GM21360 (cell line): Measurements from ENCODE around the gene RTRAF.

Experiments
- ATAC-seq: cut with Tn5 transposase; IDR thresholded peaks from one replicate; pipeline ENCODE4 v1.9.1; 2021; ENCODE audit warnings: mild to moderate bottlenecking, moderate library complexity; ENCODE audit not compliant: unreplicated experiment

The RTRAF gene

DNA sequence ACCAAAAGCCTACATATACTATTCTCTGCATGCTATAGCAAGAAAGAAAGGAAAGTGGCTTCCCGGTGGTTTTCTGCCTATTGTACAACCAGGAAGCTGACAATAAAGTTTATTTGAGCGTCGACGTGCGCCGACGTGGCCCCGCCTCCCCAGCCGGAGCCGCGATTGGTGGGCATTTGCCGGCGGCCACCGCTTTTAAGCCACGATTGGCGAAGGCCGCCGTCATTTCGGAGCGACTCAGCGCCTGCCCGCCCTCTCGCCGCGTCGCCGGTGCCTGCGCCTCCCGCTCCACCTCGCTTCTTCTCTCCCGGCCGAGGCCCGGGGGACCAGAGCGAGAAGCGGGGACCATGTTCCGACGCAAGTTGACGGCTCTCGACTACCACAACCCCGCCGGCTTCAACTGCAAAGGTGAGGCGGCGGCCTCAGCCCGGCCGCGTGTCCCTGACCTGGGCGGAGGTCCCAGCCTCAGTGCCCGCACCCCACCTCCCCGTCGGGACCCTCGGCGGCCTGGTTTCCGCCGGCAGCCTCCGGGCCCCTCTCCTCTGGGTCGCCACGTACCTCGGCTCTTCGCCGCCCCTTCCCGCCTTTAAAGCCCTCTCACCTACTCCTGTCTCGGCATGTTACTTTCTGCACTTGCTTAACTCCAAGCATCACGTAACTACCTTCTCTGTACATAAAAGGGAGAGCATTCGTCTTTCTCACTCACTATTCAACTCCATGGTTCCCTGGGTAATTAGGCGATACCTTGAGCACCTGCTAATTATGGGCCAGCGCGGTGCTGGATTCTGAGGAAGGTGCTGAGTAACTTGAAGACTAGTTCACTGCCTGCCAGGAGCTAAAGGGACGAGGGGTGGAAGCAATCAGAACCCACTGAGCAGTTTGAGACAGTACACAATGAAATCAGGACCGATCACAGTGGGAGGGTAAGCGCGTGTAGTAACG lies at the start of gene RTRAF:
RTRAF (plus strand) TSS at position 254 of the 942 bp plus-strand sequence; CDS start at position 348, 94 bp downstream.
- peak; percentile 85 for ATAC-seq

DNA sequence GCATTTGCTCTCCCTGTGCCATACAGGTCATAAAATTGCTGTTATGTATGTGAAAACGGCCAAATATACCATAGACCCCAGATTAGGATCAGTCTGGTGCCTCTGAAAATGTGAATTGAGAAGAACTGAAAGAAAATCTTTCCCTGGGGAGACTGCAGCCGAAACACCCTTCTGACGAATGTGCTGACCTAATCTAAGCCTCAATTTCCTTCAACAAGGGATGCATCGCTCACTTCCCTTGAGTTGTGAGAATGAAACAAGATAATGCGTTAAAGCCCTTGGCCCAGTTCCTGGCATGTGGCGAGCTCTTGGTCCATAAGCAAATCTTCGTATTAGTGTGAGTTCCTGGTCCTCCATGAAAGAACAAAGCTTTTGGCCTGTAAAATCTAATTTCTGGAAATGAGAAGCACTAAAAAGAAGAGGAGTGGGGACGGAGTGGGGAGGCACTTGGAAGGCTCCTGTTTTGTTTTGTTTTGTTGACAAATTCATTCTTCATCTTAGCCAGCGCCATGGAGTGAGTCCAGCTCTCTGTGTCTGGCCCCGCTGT lies 49.5 kb upstream of the RTRAF start:
- ATAC-seq, result no peak

DNA sequence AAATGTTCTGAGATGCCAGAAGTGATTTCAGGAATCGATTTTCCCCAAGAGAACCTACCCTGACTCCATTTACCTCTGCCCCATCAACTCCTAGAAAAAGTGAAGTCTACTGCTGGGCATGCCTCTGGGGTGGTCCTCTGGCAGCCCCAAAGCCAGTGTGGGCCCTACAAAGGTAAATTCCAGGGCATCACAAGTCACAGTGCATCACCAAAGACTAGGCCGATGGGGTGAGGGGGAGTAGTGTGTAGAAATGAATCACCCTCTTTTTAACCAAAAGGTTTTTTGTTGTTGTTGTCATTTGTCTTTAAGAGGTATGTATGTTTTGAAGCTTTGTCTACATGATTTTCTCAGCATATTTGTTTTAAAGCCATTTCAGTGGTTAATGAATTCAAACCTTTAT lies 46.4 kb upstream of the RTRAF start:
- ATAC-seq, result no peak

DNA sequence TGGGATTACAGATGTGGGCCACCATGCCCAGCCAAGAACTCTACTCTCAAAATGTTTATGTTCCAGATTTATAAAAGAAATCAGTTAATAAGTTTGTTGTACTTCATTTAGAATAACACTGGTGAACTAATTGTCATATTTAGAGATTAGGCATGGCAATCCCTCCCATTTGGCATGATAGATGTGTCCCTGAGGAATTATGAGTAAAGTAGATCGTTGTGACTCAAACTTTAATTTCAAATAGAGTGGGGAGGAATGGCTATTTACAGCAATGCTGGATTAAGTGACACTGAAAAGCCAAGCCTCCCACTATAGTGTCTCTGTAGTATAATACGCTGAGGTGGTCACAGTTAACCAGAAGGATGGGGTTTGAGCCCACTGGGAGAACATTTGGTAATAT lies 39.3 kb upstream of the RTRAF start:
- ATAC-seq, result no peak

DNA sequence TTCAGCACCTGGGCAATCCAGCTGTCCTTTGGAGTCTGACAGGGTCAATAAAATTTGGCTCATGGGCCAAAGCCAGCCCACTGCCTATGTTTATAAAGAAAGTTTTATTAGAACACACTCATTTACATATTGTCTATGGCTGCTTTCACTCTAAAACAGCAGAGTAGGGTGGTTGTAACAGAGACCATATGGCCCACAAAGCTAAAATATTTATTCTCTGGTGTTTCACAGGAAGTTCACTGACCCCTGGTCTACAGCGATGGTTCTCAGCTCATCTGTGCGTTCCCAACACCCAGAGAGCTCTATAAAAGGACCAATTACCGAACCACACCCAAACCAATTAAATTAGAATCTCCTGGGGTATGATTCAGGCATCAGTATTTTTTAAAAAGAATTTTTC lies 37.7 kb upstream of the RTRAF start:
- ATAC-seq, result no peak

DNA sequence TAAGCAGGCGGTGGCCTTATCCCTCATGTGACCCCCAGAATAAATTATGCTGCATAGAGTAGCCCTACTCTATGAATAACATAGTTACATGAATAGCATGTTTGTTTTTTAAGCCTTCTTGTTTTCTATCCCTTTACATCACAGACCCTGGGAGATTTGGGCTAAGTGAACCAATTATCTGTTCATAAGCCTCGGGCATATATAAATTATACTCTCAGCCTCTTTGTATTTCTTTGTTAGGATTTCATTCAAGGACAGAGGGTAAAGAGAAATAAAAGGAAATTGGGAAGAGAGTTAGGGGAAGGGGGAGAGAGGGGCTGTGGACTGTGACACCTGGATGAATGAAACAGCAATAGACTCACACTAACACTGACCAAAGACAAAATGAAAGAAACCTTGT lies 35.3 kb upstream of the RTRAF start:
- no peak for ATAC-seq

DNA sequence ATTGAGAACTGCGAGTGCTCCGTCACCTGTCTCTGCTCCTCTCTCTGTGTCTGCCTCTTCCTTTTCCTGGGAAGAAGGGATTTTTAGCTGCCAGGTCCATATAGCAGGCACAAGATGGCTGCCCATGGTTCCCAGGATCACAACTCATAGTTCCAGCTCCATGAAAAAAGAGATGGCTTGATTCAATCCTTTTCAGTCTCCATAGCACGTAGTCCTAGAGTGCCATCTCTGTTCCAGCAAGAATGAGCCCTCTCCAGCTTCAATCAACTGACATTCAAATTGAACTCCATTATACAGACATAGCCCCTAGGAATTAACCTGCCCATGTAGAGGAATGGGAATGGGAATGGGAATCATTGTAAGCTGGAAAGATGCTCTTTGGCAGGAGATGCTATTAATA lies 34.7 kb upstream of the RTRAF start:
- no peak for ATAC-seq

DNA sequence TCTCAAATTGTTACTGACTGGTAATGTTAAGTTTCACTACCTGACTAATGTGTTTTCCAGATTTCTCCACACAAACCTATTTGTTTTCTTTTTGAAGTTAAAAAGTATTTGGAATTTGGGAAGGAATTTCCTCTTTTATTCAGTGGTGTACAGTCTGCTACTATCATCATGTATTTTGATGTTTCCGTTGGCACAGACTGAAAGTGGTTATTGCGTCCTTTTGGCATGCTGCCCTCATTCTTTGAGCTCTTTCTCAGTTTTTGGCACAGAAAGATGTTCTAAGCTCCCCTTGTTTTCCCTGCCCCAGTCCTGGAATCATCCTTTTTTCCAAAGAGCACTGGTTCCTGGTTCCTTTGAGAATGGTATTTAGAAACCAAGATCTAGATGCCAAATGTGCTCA lies 31.4 kb upstream of the RTRAF start:
- no peak for ATAC-seq

DNA sequence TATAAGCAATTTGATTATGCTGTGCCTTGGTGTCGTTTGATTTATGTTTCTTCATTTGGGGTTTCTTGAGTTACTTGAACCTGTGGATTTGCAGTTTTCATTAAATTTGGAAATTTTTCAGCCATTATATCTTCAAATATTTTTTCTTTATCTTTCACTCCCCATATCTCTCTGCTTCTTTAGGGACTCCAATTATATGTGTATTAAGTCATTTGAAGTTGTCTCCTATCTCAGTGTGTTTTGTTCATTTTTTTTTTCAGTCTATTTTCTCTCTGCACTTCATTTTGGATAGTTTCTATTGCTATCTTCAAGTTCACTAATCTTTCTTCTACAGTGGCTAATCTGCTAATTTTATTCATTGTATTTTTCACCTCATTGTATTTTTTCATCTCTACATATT lies 29.4 kb upstream of the RTRAF start:
- no peak for ATAC-seq

DNA sequence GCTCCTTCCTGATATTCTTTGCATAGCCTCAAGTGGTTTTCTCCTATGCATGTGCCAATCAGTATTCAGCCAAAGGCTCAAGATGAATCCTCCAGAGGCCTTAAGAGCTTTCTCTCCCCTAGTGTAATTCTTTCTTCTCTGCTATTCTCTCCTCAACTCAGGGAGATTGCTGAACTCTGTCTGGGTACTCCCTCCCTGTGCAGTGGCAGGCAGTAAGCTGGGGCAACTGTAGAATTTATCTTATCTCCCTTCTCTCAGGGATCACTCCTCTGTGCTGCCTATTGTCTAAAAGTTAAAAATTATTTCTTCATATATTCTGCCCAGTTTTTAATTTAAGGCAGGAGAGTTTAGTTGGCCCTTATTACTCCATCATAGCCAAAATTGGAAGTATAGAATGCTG lies 28.5 kb upstream of the RTRAF start:
- no peak for ATAC-seq

DNA sequence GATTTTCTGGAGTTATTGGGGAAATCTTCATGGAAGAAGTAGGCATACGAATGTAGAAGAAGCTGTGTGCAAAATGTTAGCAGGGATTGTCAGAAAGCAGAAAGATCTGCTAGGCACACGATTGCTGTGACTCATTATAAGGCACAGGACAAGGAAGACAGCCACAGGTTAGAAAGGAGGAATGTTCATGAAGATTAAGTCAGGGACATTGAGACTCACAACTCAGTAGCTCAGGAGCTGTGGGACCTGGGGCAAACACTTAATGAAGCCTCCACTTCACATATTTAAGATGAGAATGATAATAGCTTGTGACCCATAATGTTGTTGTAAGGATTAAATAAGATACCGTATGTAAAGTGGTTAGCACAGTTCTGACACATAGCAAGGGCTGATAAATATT lies 26.6 kb upstream of the RTRAF start:
- no peak for ATAC-seq

DNA sequence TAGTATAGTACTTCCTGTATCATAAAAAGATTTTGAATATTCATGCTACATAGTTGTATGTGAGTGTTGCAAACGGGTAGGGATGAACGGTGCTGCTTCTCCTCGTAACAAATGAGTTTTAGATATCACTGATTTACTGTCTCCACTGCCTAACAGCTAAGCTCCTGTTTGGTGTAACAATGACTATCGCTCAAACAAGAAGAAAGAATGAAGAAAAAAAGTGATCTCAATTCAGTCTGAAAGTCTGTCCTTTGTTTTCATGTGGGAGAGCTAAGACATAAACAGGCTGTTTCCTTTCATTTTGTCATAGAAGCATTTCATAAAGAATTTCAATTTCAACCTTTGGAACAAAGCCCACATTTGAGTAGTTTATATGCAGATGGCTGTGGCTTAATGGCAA lies 26.1 kb upstream of the RTRAF start:
- ATAC-seq, result no peak

DNA sequence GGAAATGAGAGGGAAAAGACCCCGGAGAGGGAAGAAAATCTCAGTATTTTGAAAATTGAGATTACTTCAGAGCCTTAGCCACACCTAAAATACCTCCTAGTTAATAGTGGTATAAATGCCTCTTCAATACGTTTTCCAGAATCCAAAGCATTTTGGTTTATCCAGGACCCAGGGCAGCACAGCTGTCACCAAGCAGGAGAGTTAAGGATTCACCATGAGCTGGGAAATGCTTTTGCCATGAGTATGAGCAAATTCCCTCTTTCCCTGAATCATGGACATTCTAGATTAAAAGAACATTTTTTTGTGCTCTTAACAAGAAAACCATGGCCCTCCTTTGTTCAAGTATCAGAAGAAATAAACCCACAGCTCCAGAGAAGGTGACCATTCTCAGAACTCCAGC lies 21.8 kb upstream of the RTRAF start:
- no peak for ATAC-seq

DNA sequence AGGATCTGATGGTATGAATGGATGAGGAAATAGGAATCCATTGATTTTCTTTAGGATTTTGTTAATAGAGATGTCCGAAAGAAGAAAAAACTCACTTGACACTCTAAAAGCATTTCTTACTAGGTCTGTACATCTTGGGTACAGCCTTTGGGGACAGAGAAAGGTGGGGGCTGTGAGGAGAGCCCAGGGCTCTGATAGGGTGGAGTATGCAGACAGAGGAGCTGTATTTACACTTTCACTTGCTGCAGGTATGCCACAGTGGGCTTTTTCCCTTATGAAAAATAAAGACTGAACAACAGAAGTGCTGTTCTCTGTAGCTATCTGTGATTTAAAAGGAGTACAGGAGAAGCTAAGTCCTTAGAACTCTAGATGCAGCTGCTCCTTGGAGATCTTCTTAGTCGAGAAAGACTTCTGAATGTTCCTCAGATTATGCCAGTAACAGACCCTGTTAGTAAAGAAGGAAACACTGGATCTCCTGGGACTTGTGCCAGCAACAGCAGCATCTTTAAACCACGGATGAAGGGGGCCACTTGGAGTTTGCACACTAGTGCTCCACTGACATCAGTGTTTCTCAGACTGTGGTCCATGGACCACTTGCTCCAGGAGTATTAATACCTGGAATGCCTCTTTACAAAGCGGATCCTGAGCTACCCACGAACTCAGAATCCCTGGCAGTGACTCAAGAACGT lies 19.4 kb upstream of the RTRAF start:
- no peak for ATAC-seq

DNA sequence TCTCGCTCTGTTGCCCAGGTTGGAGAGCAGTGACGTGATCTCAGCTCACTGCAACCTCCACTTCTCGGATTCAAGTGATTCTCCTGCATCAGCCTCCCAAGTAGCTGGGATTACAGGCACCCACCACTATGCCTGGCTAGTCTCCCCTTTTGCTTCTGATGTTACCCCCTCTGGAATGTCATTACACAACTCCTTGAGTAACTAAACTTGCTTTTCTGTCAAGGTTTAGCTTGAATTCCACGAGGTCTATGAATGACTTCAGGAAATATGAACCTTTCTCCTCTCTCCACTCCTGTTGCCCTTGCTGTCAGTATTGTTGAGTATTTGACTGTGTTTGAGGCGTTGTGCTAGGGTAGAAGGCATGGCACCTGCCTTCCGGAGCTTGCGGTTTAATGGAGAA lies 16.8 kb upstream of the RTRAF start:
- no peak for ATAC-seq

DNA sequence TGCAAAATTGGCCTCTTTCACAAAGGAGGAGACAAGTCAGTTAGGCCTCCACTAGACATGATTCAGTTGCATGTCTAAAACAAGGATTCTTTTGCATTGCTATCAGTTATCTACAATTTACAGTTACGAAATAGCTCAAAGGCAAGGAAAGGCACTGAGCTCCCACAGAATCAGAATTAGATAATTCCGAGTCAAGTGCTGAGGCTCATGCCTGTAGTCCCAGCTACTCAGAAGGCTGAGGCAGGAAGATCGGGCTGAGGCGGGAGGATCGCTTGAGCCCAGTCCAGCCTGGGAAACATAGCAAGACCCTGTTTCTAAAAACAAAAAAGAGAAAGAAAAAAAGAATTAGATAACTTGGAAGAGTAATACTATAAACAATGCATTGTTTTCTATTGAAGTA lies 12.3 kb upstream of the RTRAF start:
- ATAC-seq, result no peak

DNA sequence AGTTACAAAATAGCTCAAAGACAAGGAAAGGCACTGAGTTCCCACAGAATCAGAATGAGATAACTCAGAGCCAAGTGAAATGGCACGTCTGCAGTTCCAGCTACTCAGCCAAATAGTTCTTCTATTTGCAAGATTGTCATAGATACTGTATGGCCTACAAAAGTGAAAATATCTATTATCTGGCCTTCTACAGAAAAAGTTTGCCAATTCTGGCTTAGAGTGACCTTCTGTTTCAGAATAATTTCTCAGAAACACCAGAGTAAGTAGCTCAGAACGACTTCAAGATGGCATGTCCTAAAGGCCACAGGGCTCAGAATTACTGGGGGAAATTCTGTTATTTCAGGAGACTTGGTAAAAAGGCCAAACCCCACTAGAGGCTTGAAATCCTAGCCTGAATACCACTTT lies 10.7 kb upstream of the RTRAF start:
- ATAC-seq, result no peak

DNA sequence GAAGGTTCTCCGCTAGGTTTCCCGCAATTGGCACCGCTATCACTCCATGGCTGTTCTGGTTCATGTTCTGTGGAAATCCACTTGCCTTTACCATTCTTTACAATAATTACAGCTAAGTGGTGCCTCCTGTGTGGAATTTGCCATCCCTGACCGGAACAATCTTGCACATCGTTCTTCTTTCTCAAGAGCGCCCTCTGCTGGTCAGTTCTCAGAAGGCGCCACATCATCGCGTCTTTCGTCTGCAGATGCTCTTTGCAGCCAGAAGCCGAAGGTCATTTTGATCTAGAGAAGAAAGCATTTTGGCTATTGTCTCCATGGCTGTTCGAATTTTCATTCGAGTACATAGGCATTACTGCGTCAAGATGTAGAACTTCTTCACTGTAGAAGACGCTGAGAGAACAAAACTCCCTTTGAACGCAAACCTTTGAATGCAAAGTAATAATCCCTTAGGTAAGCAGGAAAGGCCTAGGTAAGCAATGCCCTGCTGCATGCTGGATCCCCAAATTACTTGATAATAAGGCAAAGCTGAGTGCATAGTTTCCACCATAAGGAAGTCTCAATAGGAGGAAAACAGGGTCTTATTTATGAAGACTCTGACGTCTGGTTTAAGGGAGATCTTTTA lies 10.1 kb upstream of the RTRAF start:
- no peak for ATAC-seq

DNA sequence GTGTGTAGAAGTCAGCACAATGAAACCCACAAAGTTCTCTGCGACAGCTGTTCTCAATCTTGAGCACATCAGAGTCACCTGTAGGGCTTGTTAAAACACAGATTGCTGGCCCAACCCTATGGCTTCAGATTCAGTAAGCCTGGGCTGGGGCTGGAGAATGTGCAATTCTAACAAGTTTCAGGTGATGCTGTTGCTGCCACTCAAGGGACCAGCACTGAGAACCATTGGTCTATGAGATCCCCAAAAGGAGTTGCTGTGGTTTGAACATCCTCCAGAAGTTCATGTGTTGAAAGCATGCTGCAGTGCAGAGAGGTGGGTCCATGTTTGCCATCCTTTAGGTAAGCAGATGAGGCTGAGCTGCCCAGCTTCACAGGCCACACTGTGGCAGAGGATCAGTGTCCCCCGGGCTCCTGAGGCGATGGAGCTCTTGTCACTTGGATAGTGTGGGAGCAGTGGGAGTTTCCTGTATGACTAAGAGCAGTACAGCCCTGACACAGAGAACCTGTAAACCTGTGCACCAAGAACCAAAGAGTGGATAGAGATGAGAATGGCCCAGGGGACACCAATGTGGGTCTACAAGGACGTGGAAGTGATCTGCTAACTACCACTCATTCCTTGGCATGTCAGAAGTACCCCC lies 8.0 kb upstream of the RTRAF start:
- ATAC-seq, result no peak

DNA sequence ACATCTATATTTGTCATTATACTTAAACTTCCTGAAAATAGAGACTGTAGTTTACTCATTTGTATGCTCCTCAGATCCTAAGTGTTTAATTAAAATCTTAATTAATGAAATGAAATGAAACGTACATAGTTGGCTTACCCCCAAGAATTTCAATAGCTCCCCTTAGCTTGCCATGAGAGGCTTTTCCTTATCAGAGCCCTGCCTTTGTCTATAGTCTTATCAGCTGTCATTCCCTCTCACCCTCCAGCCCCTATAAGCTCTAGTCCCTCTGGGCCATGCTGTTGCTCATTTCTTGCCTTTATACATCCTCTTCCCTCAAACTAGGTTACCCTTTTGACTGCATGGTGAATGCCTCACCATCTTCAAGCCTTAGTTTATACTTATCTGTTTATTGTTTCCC lies 1.1 kb upstream of the RTRAF start:
- no peak for ATAC-seq

DNA sequence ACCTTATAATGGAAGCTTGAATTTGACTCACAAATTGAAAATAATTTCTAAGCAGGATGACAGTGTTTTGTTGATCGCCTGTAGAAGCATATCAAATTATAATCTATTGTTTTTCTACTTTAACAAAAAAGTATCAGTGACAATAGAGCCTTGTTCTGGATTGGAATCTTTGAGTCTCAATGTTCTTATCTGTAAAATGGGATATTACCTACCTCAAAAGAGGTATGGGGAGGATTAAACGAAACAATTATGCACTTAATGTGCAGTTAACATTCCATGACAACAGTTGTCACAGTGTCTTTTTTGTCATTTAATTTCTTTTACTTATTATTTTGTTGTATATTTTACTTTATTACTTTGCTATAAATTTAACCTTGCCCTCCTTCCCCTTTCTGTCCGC lies 1.1 kb downstream of the RTRAF start:
- no peak for ATAC-seq
